Stimulated activated CD4-positive, alpha-beta T cell treated with anti-CD3 and anti-CD28 coated beads, Interleukin-15, amount 100 ng/mL, for 48 hours (primary cell): Measurements from ENCODE around the gene RTBDN.

ENCODE experiments used
- DNase-seq, 2 donors: peaks; one replicate each; pipeline ENCODE4 v3.0.0-alpha.2; 2020; ENCODE audit warnings: low read depth in 2 of 2

RTBDN gene

DNA sequence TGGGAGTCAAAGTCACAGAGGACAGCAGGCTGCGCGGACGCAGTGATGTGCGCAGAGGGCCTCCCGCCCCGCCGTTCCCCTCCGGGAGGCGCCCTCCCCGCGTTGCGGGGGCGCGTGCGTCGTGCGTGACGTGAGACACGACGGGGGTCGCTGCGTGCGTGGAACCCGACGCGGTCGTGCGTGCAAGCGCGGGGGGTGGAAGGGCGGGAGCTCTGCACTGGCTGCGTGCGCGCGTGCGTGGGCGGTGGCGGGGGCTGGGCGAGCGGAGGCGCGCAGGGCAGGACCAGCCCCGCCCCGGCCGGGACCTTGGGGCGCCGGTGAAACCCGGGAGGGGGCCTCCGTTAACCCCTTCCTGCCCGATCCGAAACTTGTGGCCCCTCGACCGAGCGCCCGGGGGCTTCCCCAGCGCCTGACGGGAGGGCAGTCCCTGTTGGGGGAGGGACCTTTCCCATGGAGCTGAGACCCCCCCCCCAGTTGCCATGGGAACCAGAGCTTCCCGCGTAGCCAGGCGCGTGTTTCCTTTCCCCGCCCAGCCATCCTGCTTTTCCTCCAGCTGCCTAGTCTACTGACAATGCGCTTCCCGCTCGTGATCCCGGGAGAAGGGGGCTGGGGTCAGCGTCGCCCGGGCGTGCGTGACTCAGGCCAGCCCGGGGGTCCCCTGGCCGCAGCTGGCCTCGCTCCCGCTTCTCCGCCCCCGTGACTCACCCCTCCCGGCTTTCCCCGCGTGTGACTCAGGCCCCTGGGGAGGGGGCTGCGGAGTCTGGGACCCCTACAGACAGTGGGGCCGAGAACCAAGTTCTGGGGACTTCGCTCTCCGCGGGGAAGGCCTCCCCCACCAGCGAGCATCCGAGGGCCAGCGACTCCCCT, 51.7 kb downstream of the RTBDN start:
- peak; percentile 80 to 86 for DNase-seq

DNA sequence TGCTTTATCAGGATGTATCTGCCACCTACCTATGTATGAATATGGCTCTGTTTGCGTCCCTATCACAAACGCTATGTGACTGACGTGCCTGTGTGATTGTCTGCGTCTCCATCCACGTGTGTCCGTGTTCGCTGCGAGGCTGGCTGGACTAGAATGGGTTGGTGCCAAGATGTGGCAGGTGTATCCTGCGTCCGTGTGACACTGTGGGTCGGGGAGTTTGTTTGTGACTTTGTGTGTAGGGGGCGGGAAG, 52.3 kb downstream of the RTBDN start:
- no peak for DNase-seq

DNA sequence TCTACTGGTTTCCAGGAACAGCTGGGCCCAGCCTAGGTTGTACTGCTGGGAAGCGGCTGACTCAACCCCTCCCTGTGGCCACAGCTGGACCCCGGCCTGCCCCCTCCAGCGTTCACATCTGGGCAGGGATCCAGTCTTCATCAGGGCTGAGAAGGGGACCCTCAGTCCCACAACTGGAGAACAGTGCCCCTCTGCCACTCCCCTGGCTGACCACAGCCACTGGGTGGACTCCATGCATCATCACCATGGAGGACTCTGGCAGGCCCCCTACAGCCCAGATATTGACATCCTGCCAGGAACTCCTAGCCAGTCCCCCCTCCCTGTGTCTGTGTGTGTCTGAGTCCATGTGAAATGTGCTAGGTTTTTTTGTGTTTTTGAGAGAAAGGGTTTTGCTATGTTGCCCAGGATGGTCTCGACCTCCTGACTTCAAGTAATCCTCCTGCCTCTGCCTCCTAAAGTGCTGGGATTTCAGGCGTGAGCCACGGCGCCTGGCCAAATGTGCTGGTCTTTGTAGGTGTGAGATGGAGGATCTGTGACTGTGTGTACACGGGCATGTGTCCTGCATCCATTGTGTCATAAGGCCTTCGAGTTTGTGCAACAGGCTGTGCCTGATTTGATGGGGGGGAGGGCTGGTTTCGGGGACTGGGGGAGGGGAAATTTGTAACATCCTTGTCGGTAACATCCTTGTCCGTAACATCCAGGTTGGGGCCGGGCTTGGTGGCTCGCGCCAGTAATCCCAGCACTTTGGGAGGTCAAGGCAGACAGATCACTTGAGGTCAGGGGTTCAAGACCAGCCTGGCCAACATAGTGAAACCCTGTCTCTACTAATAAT, 55.0 kb downstream of the RTBDN start:
- DNase-seq = no peak

DNA sequence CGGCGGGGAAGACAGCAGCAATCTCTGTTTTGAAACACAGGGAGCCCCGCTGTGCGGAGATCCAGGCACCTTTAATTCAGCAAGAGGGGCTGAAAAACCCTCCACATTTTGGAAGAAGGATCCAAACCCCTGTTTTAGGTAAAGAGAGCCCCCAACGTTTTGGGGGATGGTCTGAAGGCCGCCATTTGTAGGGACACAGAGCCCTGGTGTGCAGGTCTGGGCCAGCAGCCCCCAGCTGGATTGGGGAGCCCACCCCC, 55.5 kb downstream of the RTBDN start:
- no peak for DNase-seq

DNA sequence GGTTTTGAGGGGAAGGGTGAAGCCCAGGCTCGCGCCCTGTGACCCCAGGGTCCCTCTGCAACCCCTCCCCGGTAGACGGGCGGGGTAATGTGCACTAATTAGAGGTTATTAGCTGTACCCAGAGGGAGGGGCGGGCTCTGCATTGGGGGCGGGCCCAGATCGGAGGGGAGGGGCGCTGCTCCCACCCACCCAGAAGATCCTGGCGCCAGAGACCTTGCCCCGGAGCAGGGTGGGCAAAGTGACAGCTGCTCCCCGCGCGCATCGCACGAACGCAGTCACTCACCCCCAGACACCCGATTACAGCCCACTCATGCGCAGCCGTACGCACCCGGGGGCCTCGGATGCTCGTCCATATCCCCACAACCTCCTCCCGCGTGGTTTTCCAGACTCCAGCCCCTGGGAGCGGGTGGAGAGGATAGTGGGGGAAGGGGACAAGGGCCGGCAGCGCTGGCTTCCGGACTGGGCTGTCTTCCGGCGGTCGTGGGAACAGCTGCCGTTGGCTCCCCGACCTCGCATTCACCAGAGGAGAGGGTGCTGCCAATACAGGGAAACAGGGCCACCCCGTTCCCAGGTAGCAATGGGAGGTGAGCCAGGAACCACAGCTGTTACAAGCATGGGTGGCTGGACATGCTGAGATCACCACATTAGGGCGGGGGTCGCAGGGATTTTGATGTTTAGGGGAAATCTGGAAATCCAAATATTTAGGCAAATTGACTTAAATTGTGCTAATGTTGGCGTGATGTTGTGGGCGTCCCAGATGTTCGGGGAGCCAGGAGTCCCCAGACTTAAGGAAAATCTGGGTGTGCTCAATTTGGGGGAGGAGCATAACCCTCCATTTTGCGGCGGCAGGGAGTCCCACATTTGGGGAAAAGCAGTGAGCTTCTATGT, 56.1 kb downstream of the RTBDN start:
- DNase-seq = no peak

DNA sequence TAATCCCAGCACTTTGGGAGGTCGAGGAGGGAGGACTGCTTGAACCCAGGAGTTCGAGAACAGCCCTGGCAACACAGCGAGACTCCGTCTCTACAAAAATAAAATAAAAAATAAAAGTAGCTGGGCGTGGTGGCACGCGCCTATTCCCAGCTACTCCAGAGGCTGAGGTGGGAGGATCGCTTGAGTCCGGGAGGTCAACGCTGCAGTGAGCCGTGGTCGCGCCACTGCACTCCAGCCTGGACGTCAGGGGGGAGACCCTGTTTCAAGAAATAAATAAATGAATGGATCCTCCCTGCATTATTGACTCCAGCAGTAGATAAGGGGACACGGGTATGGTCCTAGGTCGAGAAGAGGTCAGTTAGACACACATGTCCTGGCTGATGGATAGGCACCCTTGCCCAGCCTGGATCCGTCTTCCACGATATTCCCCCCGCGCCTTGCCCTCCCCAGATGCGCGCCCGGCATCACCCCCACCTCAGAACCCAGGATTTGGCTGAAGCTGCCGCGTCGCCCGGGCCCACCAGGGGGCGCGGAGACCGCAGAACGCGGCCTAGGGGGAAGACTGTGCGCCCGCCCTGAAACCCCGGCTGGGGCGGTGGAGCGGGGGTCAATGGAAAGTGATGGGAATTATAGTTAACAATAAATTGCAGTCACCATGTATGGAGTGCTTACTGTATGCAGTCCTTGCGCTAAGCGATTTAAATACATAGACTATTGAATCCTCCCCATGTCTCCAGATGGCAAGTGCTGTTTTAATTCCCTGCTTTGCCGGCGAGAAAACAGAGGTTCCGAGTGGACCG, 57.0 kb downstream of the RTBDN start:
- peak in 1 of 2 donors; percentile 83 for DNase-seq
